WTC11 (cell line): Measurements from ENCODE around the gene CAMK2N2.

ENCODE experiments used
- CREB1 ChIP-seq: sonication (generic); formaldehyde crosslinking; IDR thresholded peaks from 2 replicates; pipeline ENCODE4 v1.8.0; 2023; ENCODE audit warnings: mild to moderate bottlenecking, missing genetic modification reagents
- GABPB1 ChIP-seq: sonication (generic); formaldehyde crosslinking; IDR thresholded peaks from 2 replicates; pipeline ENCODE4 v1.8.1; 2023; ENCODE audit warnings: mild to moderate bottlenecking, missing genetic modification reagents
- MYBL2 ChIP-seq: sonication (generic); formaldehyde crosslinking; IDR thresholded peaks from 2 replicates; pipeline ENCODE4 v1.8.1; 2023; ENCODE audit warnings: mild to moderate bottlenecking, moderate library complexity, missing genetic modification reagents
- NR3C1 ChIP-seq: sonication (generic); formaldehyde crosslinking; conservative IDR thresholded peaks from 2 replicates; pipeline ENCODE4 v1.8.1; 2023; ENCODE audit warnings: low read depth, mild to moderate bottlenecking, missing genetic modification reagents
- SMAD4 ChIP-seq: sonication (generic); formaldehyde crosslinking; IDR thresholded peaks from 2 replicates; pipeline ENCODE4 v1.8.0; 2022; ENCODE audit warnings: mild to moderate bottlenecking, missing genetic modification reagents
- TEAD4 ChIP-seq: sonication (generic); formaldehyde crosslinking; IDR thresholded peaks from 2 replicates; pipeline ENCODE4 v1.8.0; 2022; ENCODE audit warnings: mild to moderate bottlenecking, missing genetic modification reagents
- ZNF416 ChIP-seq: fragments of 250-450 bp; sonication (Bioruptor Pico); IDR thresholded peaks from 2 replicates; pipeline ENCODE4 v1.9.0; 2021; ENCODE audit warnings: mild to moderate bottlenecking, inconsistent platforms
- TF ChIP-seq, protein P1 (sequence below): fragments of 200-600 bp; IDR thresholded peaks from 2 replicates; pipeline ENCODE4 v1.8.0; 2022; ENCODE audit warnings: antibody characterized with exemption
- TF ChIP-seq, protein P2 (sequence below): sonication (generic); formaldehyde crosslinking; IDR thresholded peaks from 2 replicates; pipeline ENCODE4 v1.8.0; 2022; ENCODE audit warnings: mild to moderate bottlenecking, missing genetic modification reagents
- TF ChIP-seq, protein P3 (sequence below): sonication (generic); formaldehyde crosslinking; IDR thresholded peaks from 2 replicates; pipeline ENCODE4 v1.8.0; 2023; ENCODE audit warnings: missing genetic modification reagents, mild to moderate bottlenecking, borderline replicate concordance
- TF ChIP-seq, protein P4 (sequence below): sonication (generic); formaldehyde crosslinking; IDR thresholded peaks from 2 replicates; pipeline ENCODE4 v1.8.1; 2022; ENCODE audit warnings: missing genetic modification reagents, borderline replicate concordance

DNA sequence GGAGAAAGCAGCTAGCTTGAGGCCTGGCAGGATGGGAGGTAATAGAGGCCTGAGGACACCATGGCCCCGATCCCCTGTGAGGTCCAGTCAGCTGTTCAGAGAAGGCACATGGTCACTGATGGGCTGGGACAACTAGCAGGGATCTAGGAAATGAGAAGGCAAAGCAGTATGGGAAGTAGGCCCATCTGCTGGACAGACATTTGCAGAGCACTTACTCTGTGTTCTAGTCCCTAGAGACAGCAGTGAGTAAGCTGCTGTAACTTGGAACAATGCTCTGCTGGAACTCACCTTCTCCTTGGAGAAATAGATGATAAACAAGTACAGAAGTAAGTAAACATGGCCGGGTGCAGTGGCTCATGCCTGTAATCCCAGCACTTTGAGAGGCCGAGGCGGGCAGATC lies 21.6 kb upstream of the CAMK2N2 start:
- no peak for TF ChIP-seq SMAD4 (CRISPR knock-in tag)
- no peak for TF ChIP-seq CREB1 (CRISPR knock-in tag)
- TF ChIP-seq, protein P1, sequence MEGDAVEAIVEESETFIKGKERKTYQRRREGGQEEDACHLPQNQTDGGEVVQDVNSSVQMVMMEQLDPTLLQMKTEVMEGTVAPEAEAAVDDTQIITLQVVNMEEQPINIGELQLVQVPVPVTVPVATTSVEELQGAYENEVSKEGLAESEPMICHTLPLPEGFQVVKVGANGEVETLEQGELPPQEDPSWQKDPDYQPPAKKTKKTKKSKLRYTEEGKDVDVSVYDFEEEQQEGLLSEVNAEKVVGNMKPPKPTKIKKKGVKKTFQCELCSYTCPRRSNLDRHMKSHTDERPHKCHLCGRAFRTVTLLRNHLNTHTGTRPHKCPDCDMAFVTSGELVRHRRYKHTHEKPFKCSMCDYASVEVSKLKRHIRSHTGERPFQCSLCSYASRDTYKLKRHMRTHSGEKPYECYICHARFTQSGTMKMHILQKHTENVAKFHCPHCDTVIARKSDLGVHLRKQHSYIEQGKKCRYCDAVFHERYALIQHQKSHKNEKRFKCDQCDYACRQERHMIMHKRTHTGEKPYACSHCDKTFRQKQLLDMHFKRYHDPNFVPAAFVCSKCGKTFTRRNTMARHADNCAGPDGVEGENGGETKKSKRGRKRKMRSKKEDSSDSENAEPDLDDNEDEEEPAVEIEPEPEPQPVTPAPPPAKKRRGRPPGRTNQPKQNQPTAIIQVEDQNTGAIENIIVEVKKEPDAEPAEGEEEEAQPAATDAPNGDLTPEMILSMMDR: no peak
- TF ChIP-seq, protein P2, sequence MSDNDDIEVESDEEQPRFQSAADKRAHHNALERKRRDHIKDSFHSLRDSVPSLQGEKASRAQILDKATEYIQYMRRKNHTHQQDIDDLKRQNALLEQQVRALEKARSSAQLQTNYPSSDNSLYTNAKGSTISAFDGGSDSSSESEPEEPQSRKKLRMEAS: no peak
- TF ChIP-seq GABPB1 (CRISPR knock-in tag): no peak
- no peak for TF ChIP-seq MYBL2 (CRISPR knock-in tag)
- TF ChIP-seq NR3C1 (CRISPR knock-in tag): no peak
- TF ChIP-seq ZNF416 (CRISPR knock-in tag): no peak
- TF ChIP-seq, protein P3, sequence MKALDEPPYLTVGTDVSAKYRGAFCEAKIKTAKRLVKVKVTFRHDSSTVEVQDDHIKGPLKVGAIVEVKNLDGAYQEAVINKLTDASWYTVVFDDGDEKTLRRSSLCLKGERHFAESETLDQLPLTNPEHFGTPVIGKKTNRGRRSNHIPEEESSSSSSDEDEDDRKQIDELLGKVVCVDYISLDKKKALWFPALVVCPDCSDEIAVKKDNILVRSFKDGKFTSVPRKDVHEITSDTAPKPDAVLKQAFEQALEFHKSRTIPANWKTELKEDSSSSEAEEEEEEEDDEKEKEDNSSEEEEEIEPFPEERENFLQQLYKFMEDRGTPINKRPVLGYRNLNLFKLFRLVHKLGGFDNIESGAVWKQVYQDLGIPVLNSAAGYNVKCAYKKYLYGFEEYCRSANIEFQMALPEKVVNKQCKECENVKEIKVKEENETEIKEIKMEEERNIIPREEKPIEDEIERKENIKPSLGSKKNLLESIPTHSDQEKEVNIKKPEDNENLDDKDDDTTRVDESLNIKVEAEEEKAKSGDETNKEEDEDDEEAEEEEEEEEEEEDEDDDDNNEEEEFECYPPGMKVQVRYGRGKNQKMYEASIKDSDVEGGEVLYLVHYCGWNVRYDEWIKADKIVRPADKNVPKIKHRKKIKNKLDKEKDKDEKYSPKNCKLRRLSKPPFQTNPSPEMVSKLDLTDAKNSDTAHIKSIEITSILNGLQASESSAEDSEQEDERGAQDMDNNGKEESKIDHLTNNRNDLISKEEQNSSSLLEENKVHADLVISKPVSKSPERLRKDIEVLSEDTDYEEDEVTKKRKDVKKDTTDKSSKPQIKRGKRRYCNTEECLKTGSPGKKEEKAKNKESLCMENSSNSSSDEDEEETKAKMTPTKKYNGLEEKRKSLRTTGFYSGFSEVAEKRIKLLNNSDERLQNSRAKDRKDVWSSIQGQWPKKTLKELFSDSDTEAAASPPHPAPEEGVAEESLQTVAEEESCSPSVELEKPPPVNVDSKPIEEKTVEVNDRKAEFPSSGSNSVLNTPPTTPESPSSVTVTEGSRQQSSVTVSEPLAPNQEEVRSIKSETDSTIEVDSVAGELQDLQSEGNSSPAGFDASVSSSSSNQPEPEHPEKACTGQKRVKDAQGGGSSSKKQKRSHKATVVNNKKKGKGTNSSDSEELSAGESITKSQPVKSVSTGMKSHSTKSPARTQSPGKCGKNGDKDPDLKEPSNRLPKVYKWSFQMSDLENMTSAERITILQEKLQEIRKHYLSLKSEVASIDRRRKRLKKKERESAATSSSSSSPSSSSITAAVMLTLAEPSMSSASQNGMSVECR: no peak
- TF ChIP-seq, protein P4, sequence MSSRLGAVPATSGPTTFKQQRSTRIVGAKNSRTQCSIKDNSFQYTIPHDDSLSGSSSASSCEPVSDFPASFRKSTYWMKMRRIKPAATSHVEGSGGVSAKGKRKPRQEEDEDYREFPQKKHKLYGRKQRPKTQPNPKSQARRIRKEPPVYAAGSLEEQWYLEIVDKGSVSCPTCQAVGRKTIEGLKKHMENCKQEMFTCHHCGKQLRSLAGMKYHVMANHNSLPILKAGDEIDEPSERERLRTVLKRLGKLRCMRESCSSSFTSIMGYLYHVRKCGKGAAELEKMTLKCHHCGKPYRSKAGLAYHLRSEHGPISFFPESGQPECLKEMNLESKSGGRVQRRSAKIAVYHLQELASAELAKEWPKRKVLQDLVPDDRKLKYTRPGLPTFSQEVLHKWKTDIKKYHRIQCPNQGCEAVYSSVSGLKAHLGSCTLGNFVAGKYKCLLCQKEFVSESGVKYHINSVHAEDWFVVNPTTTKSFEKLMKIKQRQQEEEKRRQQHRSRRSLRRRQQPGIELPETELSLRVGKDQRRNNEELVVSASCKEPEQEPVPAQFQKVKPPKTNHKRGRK (CRISPR knock-in tag): no peak
- TF ChIP-seq TEAD4 (CRISPR knock-in tag): no peak
